Measurements from ENCODE around the gene AKT1. TPM values are rescaled to one million over a fixed set of nuclear protein-coding genes. Genes with fewer than 3 reads are reported as not detected.

AKT1 gene
- total RNA-seq, 2 experiments from 2014 or later = 131 to 133 TPM

- no peak overlapping the region for H3K4me3 Mint-ChIP-seq
- intact Hi-C loops (cut with micrococcal nuclease) = no loop called here
- CTCF ChIA-PET = interaction anchor here (0.6 kb wide), 1 partner anchor 39 kb away, joined by 3 read pairs; no protein-coding TSS in a partner anchor
Measured at GRCh38 chr14:104741108-104741802, 54.3 kb downstream of the AKT1 start.

GRCh38 chr14:104739546-104740516 is 55.7 kb downstream of the AKT1 start:
- Mint-ChIP-seq H3K4me1 (ENCODE audit: low read depth) (no peaks in the 10 kb centered on the region), H3K4me3 (no peak overlapping the region), H3K27ac (no peak overlapping the region), H3K27me3 (no peaks in the 10 kb centered on the region), H3K9me3 (no peaks in the 10 kb centered on the region), H3K36me3 (no peaks in the 10 kb centered on the region)
- CTCF ChIA-PET = no interaction called here
- POLR2A ChIA-PET = no interaction called here
- intact Hi-C loops (cut with micrococcal nuclease) = no loop called here
- DNase-seq = no peak

More at GRCh38 chr14:104741108-104741802, 54.3 kb downstream of the AKT1 start:
- H3K27ac Mint-ChIP-seq = no peak overlapping the region
- no peak for DNase-seq
- H3K36me3 Mint-ChIP-seq = no peaks in the 10 kb centered on the region
- peaks cover 11% of the 10 kb centered on the region for H3K4me1 Mint-ChIP-seq (ENCODE audit: low read depth)
- POLR2A ChIA-PET = no interaction called here
- no peaks in the 10 kb centered on the region for H3K9me3 Mint-ChIP-seq
- H3K27me3 Mint-ChIP-seq = no peaks in the 10 kb centered on the region

DNA sequence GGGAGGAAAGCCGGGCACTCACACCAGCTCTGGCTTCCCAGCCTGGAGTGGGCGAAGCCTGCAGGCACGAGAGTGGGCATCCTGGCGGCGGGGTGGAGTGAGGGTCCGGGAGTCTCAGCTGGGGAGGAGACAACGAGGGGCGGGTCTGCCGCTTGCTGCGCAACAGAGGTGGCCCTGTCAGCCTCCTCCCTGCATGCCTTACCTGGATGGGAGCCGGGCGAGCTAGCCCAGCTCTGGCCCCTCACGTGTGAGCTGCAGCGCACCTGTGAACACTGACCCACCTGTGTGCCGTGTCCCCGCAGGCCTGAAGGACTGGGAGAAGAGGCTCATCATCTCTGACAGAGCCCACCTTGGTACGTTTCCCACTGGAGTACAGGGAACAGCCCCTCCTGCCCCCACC is 56.5 kb downstream of the AKT1 start:
- CTCF ChIA-PET = no interaction called here
- no peak for DNase-seq
- Mint-ChIP-seq H3K36me3 (no peaks in the 10 kb centered on the region), H3K4me1 (ENCODE audit: low read depth) (no peaks in the 10 kb centered on the region), H3K27me3 (no peaks in the 10 kb centered on the region), H3K9me3 (no peaks in the 10 kb centered on the region), H3K4me3 (no peak overlapping the region), H3K27ac (no peak overlapping the region)
- POLR2A ChIA-PET = no interaction called here
- intact Hi-C loops (cut with micrococcal nuclease) = no loop called here

DNA sequence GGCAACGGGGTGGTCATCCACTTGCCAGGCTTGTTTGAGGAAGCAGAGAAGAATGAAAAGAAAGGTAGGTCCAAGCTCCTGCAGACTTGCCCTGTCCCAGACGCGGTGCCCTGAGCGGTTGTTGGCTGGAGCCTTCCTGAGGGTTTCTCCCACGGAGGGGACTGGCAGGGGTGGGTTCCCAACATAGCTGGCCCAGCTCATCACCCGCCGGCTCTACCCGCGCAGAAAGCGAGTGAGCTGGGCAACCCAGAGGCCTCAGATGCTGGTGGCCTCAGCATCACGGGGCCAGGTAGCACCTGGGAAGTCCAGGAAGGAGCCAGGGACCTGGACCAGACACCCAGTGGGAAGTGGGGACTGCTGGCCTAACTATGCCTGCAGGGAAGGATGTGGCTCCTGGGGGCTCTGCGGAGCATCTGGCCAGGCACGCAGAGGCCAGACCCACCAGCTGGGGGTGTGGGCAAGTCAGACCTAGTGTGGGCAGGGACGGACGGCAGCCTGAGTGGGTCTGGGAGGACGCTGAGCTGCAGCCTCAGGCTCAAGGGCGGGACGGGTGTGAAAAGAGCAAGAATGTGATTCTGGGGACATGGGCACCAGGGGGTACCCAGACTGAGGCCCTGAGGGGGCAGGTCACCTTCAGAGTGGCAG is 57.1 kb downstream of the AKT1 start:
- Mint-ChIP-seq H3K27me3 (no peaks in the 10 kb centered on the region), H3K4me3 (no peak overlapping the region), H3K36me3 (no peaks in the 10 kb centered on the region), H3K27ac (no peak overlapping the region), H3K9me3 (no peaks in the 10 kb centered on the region), H3K4me1 (ENCODE audit: low read depth) (no peaks in the 10 kb centered on the region)
- no peak for DNase-seq
- intact Hi-C loops (cut with micrococcal nuclease) = no loop called here
- CTCF ChIA-PET = interaction anchor here (1.0 kb wide), 1 partner anchor 87 kb away, joined by 3 read pairs; no protein-coding TSS in a partner anchor
- POLR2A ChIA-PET = no interaction called here

- intact Hi-C loops (cut with micrococcal nuclease) = no loop called here
- Mint-ChIP-seq H3K27ac (no peak overlapping the region), H3K4me3 (no peak overlapping the region), H3K9me3 (no peaks in the 10 kb centered on the region), H3K4me1 (ENCODE audit: low read depth) (no peaks in the 10 kb centered on the region), H3K27me3 (no peaks in the 10 kb centered on the region), H3K36me3 (no peaks in the 10 kb centered on the region)
- ChIA-PET CTCF (no interaction called here), POLR2A (no interaction called here)
- DNase-seq = no peak
Measured at GRCh38 chr14:104735830-104736642, 59.5 kb downstream of the AKT1 start.

DNA sequence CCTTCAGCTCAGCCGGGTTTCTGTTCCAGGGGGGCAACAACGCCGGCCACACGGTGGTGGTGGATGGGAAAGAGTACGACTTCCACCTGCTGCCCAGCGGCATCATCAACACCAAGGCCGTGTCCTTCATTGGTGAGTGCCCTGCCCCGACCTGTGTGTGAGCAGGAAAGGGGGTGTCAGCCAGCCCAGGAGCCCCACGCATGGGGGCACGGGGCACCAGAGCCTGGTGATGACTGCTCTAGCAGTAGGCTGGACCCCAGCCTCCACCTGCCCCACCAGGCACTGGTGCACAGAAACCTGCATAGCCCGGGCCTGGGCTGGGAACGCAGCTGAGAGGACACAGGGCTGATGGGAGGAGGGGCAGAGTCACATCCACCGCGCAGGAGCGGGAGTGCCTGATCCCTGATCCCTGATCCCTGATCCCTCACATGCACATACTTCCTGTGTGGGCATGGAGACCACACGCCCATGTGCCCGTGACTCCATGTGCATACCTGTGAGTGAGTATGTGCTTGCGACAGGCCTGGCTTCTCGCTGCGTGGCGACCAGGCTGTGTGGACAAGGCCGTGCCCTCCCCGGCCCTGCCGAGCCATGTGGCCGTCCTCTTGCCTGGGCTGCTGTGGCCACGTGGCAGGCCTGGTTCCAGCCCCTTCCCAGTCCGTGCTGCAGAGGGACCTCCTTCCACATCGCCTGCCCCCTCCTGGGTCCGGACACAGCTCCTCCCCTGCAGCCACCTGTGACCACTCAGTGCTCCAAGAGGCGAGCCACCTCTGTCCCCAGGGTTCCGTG is 60.4 kb downstream of the AKT1 start:
- H3K27me3 Mint-ChIP-seq = no peaks in the 10 kb centered on the region
- no peaks in the 10 kb centered on the region for H3K9me3 Mint-ChIP-seq
- ChIA-PET POLR2A (no interaction called here), CTCF (no interaction called here)
- H3K27ac Mint-ChIP-seq = no peak overlapping the region
- DNase-seq = no peak
- H3K4me3 Mint-ChIP-seq = no peak overlapping the region
- intact Hi-C loops (cut with micrococcal nuclease) = no loop called here
- no peaks in the 10 kb centered on the region for H3K36me3 Mint-ChIP-seq
- no peaks in the 10 kb centered on the region for H3K4me1 Mint-ChIP-seq (ENCODE audit: low read depth)

- CTCF ChIA-PET = interaction anchor here (1.1 kb wide), 1 partner anchor 11 kb away, joined by 3 read pairs; the partner anchor contains the start of gene ADSS1
- no peaks in the 10 kb centered on the region for H3K27me3 Mint-ChIP-seq
Measured at GRCh38 chr14:104734601-104734990, 61.0 kb downstream of the AKT1 start.

DNA sequence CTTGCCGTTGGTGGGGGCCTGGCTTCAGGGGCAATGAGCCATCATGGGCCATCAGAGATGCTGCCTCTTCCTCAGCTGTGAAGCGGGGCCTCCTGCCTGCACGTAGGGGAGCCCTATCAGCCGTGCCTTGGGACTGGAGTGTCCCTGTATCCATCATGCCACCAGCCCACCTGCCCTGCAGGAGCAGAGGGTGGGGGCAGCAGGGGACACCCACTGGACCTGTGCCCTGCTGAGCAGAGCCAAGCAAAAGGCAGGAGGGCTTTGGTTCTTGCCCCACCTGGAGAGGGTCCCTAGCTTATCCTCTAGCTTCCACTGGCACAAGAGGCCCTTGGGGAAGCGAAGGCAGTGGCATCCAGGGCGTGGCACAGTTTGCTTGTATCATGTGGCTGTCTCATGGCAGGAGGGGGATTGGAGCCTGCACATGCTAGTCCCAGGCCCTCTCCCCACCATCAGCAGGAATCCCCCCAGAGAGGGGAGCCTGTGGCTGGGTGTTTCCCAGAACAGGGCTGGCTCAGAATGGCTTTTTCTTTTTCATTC is 61.4 kb downstream of the AKT1 start:
- H3K27me3 Mint-ChIP-seq = no peaks in the 10 kb centered on the region
- ChIA-PET CTCF (interaction anchor here (1.1 kb wide), 1 partner anchor 11 kb away, joined by 3 read pairs; the partner anchor contains the start of gene ADSS1), POLR2A (no interaction called here)
- no peaks in the 10 kb centered on the region for H3K9me3 Mint-ChIP-seq
- no peaks in the 10 kb centered on the region for H3K36me3 Mint-ChIP-seq
- no peak overlapping the region for H3K4me3 Mint-ChIP-seq
- intact Hi-C loops (cut with micrococcal nuclease) = no loop called here
- no peaks in the 10 kb centered on the region for H3K4me1 Mint-ChIP-seq (ENCODE audit: low read depth)
- no peak overlapping the region for H3K27ac Mint-ChIP-seq
- DNase-seq = no peak

More at GRCh38 chr14:104734601-104734990, 61.0 kb downstream of the AKT1 start:
- Mint-ChIP-seq H3K36me3 (no peaks in the 10 kb centered on the region), H3K27ac (no peak overlapping the region), H3K4me3 (no peak overlapping the region), H3K9me3 (no peaks in the 10 kb centered on the region), H3K4me1 (ENCODE audit: low read depth) (no peaks in the 10 kb centered on the region)
- no peak for DNase-seq
- POLR2A ChIA-PET = no interaction called here
- intact Hi-C loops (cut with micrococcal nuclease) = no loop called here

DNA sequence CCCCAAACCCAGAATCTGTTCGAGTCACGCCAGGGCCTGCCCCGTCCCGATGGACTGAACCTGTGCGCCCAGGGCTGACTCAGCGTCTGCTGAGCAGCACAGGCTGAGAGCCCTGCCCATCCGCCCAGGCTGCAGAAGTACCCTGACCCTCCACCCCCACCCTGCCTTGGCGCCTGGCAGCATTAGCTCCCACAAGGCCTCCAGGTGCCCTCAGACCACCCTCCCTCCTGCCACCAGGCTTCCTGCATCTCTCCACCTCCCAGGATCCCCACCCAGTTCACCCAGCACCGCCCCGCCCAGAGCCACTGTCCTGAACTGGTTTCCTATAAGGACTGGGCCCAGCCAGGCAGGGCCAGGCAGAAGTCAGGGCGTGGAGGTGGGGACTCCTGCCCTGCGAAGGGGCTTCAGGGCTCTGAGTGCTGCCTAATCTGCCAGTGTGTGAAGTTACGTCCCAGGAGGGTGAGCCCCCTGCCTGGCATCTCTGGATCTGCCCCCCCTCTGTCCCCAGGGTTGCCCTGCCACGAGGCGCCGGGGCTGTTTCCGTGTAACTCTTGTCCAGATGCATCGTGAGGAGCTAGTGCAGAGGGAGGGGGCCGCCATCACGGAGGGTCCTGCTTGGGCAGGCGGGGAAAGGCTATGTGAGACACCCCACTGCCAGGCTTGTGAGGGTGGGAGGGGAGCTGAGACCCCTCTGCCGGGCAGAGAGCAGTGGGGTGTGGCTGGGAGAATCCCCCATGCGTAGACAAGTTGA is 62.4 kb downstream of the AKT1 start:
- no peak overlapping the region for H3K4me3 Mint-ChIP-seq
- ChIA-PET POLR2A (no interaction called here), CTCF (interaction anchor here (1.1 kb wide), 1 partner anchor 10 kb away, joined by 3 read pairs; the partner anchor contains the start of gene ADSS1)
- H3K9me3 Mint-ChIP-seq = no peaks in the 10 kb centered on the region
- no peak for DNase-seq
- intact Hi-C loops (cut with micrococcal nuclease) = no loop called here
- no peaks in the 10 kb centered on the region for H3K36me3 Mint-ChIP-seq
- H3K27ac Mint-ChIP-seq = no peak overlapping the region
- no peaks in the 10 kb centered on the region for H3K27me3 Mint-ChIP-seq
- H3K4me1 Mint-ChIP-seq (ENCODE audit: low read depth) = no peaks in the 10 kb centered on the region

DNA sequence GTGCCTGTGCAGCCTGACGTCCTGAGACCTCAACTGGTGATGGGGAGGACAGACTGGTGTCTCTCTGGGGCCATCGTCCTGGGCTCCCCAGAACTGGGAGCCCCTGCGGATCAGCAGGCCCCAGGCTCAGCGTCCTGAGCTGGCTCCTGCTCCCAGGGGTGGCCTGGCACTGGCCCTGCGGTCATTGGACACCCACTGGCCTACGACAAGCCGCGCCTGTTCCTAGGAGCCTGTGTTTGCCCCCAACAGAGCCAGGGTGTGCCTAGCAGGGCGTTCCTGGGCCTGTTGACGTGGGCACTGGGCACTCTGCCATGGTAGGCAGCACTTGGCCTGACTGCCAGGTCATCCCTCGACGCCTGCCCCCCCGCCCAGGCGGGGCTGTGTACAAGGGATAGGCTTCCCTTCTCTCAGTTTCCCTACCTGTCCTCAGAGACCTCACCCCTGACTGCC is 63.2 kb downstream of the AKT1 start:
- H3K36me3 Mint-ChIP-seq = no peaks in the 10 kb centered on the region
- H3K4me1 Mint-ChIP-seq (ENCODE audit: low read depth) = no peaks in the 10 kb centered on the region
- intact Hi-C loops (cut with micrococcal nuclease) = no loop called here
- H3K9me3 Mint-ChIP-seq = no peaks in the 10 kb centered on the region
- no peaks in the 10 kb centered on the region for H3K27me3 Mint-ChIP-seq
- no peak for DNase-seq
- ChIA-PET CTCF (no interaction called here), POLR2A (no interaction called here)
- H3K4me3 Mint-ChIP-seq = no peak overlapping the region
- no peak overlapping the region for H3K27ac Mint-ChIP-seq
